ENCODE data around the gene INTS6.

DNA sequence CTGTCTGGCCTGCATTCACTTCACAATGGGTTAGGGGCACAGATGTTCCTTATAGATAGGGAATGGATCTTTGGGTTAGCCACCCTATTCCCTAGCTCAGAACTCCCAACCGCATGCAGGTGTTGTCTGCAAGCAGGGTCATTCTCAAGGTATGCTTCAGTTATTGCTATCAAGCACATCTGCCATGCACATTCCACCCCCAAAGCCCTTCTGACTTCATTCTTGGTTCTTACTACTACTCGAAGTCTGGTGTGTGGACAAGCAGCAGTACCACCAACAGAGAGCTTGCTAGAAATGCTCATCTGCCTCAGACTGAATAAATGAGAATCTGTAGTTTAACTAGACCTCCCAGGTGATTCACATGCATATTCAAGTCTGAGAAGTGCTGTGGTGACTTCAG is 82.0 kb downstream of the INTS6 start:
- TF ChIP-seq, protein P1, sequence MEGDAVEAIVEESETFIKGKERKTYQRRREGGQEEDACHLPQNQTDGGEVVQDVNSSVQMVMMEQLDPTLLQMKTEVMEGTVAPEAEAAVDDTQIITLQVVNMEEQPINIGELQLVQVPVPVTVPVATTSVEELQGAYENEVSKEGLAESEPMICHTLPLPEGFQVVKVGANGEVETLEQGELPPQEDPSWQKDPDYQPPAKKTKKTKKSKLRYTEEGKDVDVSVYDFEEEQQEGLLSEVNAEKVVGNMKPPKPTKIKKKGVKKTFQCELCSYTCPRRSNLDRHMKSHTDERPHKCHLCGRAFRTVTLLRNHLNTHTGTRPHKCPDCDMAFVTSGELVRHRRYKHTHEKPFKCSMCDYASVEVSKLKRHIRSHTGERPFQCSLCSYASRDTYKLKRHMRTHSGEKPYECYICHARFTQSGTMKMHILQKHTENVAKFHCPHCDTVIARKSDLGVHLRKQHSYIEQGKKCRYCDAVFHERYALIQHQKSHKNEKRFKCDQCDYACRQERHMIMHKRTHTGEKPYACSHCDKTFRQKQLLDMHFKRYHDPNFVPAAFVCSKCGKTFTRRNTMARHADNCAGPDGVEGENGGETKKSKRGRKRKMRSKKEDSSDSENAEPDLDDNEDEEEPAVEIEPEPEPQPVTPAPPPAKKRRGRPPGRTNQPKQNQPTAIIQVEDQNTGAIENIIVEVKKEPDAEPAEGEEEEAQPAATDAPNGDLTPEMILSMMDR (optimal IDR thresholded peaks at IDR 0.05 in 1 of 3, IDR thresholded peaks at IDR 0.05 in 1 of 3, conservative IDR thresholded peaks at IDR 0.05 in 1 of 3; ENCODE audit: extremely low read depth in 1 of 3, insufficient read depth in 2 of 3, low read length in 3 of 3), result no peak
- no peak for TF ChIP-seq EZH2 (IDR thresholded peaks at IDR 0.05; ENCODE audit: low read length)

All from keratinocyte (primary cell).